ENCODE measurements around the gene DAGLA. TPM values are rescaled to one million over a fixed set of nuclear protein-coding genes. Genes with fewer than 3 reads are reported as not detected.

The DAGLA gene
- total RNA-seq, 4 donors from 2014 or later = 5.8 to 18.9 (median 10.2) TPM

DNA sequence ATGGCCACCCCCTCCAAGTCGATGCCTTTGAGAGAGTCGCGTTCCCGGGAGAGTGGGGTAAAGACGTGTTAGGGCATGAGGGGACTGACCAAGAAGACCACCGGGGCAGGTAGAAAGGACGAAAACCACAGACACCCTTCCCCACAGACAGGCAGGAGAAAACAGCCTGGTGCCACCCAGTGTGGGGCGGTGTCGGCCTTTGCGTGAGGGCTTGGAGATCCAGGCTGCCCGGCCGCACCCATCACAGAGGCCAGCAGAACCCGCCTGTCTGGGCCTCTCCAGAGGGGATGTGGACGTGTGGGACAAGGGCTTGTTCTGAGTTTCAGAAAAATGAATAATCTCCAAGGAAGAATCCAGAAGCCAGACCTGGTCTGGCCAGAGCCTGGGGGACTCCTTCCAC lies 30.8 kb downstream of the DAGLA start:
- no peak overlapping the region for H3K4me3 ChIP-seq
- no peak overlapping the region for H3K27ac ChIP-seq
- TF ChIP-seq POLR2A (IDR thresholded peaks at IDR 0.05) = no peak
- TF ChIP-seq, protein P1, sequence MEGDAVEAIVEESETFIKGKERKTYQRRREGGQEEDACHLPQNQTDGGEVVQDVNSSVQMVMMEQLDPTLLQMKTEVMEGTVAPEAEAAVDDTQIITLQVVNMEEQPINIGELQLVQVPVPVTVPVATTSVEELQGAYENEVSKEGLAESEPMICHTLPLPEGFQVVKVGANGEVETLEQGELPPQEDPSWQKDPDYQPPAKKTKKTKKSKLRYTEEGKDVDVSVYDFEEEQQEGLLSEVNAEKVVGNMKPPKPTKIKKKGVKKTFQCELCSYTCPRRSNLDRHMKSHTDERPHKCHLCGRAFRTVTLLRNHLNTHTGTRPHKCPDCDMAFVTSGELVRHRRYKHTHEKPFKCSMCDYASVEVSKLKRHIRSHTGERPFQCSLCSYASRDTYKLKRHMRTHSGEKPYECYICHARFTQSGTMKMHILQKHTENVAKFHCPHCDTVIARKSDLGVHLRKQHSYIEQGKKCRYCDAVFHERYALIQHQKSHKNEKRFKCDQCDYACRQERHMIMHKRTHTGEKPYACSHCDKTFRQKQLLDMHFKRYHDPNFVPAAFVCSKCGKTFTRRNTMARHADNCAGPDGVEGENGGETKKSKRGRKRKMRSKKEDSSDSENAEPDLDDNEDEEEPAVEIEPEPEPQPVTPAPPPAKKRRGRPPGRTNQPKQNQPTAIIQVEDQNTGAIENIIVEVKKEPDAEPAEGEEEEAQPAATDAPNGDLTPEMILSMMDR (IDR thresholded peaks at IDR 0.05) = no peak
- no peaks in the 10 kb centered on the region for H3K36me3 ChIP-seq
- H3K27me3 ChIP-seq = no peaks in the 10 kb centered on the region
- no peak for DNase-seq
- H3K9me3 ChIP-seq = no peaks in the 10 kb centered on the region
- H3K4me1 ChIP-seq = peaks cover 0 to 14% (median 0%) of the 10 kb centered on the region in 4 donors

DNA sequence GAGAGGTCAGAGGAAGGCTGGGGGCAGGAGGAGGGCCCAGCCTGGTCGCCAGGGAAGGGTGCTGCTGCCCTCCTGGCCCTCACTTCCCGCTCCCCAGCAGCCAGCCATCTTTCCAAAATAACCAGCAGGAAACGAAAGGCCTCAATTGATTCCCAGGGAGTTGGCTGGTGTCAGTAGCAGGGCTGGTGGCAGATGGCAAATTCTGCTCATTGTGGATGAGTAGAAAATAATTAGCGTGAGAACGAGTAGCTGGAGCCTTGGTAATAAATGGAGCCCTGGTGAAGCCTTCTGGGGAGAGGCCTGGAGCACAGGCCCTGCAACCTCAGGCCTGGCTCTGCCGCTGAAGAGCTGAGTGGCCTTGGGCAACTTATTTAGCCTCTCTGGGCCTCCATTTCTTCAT lies 31.3 kb downstream of the DAGLA start:
- TF ChIP-seq, protein P1 (IDR thresholded peaks at IDR 0.05) = no peak
- TF ChIP-seq POLR2A (IDR thresholded peaks at IDR 0.05) = no peak
- Histone ChIP-seq H3K4me3 (no peak overlapping the region), H3K36me3 (no peaks in the 10 kb centered on the region), H3K9me3 (no peaks in the 10 kb centered on the region), H3K27ac (no peak overlapping the region), H3K4me1 (peaks cover 0 to 18% (median 0%) of the 10 kb centered on the region in 4 donors), H3K27me3 (no peaks in the 10 kb centered on the region)
- DNase-seq = no peak

DNA sequence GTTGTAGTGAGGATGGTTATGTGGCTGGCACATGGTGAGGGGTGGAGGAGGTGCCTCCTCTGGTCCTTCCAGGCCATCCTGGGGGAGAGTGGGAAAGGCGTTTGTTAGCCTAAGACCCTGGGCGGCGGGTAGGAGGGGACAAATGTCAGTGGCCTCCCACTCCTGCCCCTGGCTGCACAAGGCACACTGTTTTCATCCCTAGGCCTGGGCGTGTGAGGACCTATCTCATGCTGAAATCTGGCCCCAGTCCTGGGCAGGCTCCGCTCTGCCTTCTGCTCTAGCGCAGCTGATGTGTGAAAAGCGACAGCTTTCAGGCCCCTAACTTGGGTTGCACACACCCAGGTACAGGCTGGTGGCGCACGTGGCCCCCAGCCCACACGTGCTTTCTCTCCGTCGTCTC lies 32.1 kb downstream of the DAGLA start:
- no peak for DNase-seq
- H3K27ac ChIP-seq = no peak overlapping the region
- no peak for TF ChIP-seq POLR2A (IDR thresholded peaks at IDR 0.05)
- TF ChIP-seq, protein P1 (IDR thresholded peaks at IDR 0.05) = no peak
- H3K4me1 ChIP-seq = peaks cover 0 to 17% (median 0%) of the 10 kb centered on the region in 4 donors
- H3K4me3 ChIP-seq = no peak overlapping the region
- H3K36me3 ChIP-seq = no peaks in the 10 kb centered on the region
- no peaks in the 10 kb centered on the region for H3K9me3 ChIP-seq
- no peaks in the 10 kb centered on the region for H3K27me3 ChIP-seq

DNA sequence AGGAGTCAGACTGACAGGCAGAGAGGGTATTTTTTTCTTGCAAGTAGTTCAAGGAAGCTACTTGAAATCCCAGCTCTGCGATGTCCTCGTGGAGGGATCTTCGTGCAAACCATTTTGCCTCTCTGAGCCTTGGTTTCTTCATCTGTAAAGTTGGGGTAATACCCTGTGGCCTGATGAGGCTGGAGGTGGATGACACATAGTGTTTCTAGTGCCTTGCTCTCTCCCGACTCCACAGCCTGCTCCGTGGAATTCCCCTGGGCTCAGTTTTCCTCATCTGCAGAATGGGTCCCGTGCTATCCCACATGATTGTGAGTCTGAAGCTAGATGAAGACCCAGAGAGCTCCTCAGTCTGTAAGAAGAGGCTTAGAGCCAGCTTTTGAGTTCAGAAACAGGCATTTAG lies 32.7 kb downstream of the DAGLA start:
- no peaks in the 10 kb centered on the region for H3K36me3 ChIP-seq
- no peak overlapping the region for H3K27ac ChIP-seq
- no peak for TF ChIP-seq POLR2A (IDR thresholded peaks at IDR 0.05)
- TF ChIP-seq, protein P1 (IDR thresholded peaks at IDR 0.05) = no peak
- no peaks in the 10 kb centered on the region for H3K9me3 ChIP-seq
- peaks cover 0 to 14% (median 0%) of the 10 kb centered on the region in 4 donors for H3K4me1 ChIP-seq
- no peak for DNase-seq
- H3K4me3 ChIP-seq = no peak overlapping the region
- H3K27me3 ChIP-seq = no peaks in the 10 kb centered on the region

DNA sequence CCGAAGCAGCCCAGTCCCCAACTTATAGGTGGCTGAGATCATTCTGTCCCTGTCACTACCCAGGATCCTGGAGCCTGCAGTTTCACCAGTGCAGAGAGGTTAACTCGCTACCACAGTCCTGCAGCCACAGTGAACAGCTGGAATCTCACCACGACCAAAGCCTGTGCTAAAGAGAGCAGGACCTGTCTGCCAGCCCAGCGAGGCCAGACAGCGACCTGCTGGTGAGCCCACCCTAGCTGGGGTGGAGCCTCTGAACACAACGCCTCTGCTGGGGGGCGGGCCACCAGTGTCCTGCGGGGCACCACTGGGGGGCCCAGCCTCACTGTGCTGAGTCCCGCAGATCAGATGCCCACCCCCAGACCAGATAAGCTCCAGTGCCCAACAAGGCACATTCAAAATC lies 33.3 kb downstream of the DAGLA start:
- no peak overlapping the region for H3K4me3 ChIP-seq
- DNase-seq = no peak
- H3K4me1 ChIP-seq = peaks cover 0 to 21% (median 0%) of the 10 kb centered on the region in 4 donors
- no peak overlapping the region for H3K27ac ChIP-seq
- no peaks in the 10 kb centered on the region for H3K9me3 ChIP-seq
- TF ChIP-seq, protein P1 (IDR thresholded peaks at IDR 0.05) = no peak
- no peak for TF ChIP-seq POLR2A (IDR thresholded peaks at IDR 0.05)
- H3K27me3 ChIP-seq = no peaks in the 10 kb centered on the region
- H3K36me3 ChIP-seq = no peaks in the 10 kb centered on the region

DNA sequence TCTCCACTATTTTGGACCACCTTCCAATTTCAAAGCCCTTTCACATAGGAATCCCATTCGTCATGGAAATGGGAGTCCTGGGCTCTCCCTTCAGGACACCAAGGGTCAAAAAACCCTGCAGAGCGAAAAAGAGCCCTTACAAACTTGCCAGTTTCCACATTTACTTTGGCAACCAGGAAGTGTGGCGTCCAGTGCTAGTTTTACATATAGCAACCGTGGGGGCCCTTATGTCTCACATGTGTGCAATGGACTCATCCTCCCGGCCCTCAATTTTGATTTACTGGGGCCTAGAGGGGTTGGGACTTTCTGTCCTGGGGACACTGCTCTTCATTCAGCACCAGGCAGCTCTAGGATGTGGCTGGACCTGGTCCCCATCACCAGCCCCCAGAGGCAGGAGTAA lies 33.7 kb downstream of the DAGLA start:
- no peak for TF ChIP-seq POLR2A (IDR thresholded peaks at IDR 0.05)
- TF ChIP-seq, protein P1 (IDR thresholded peaks at IDR 0.05) = no peak
- Histone ChIP-seq H3K9me3 (no peaks in the 10 kb centered on the region), H3K27ac (no peak overlapping the region), H3K36me3 (no peaks in the 10 kb centered on the region), H3K27me3 (no peaks in the 10 kb centered on the region), H3K4me1 (peaks cover 0 to 23% (median 0%) of the 10 kb centered on the region in 4 donors), H3K4me3 (no peak overlapping the region)
- no peak for DNase-seq
